ENCODE measurements around the gene KCNJ6.

KCNJ6 gene

GRCh38 chr21:37877171-37877570 lies 39.1 kb downstream of the KCNJ6 start:
- DNase-seq (ENCODE audit: low read depth), result peak; percentile 78

GRCh38 chr21:37876561-37876960 lies 39.7 kb downstream of the KCNJ6 start:
- no peak for TF ChIP-seq CTCF (conservative IDR thresholded peaks at IDR 0.05; ENCODE audit: low read depth, low read length)
- H3K4me3 ChIP-seq (ENCODE audit: low read depth, low read length), result no peak overlapping the region
- no peak for DNase-seq (ENCODE audit: low read depth)

More at GRCh38 chr21:37877171-37877570, 39.1 kb downstream of the KCNJ6 start:
- TF ChIP-seq CTCF (conservative IDR thresholded peaks at IDR 0.05; ENCODE audit: low read depth, low read length), result no peak
- no peak overlapping the region for H3K4me3 ChIP-seq (ENCODE audit: low read depth, low read length)

- TF ChIP-seq CTCF (conservative IDR thresholded peaks at IDR 0.05; ENCODE audit: low read depth, low read length), result no peak
- H3K4me3 ChIP-seq (ENCODE audit: low read depth, low read length), result no peak overlapping the region
- no peak for DNase-seq (ENCODE audit: low read depth)
These were observed 41.1 kb downstream of the KCNJ6 start for GRCh38 chr21:37874904-37875780.

GRCh38 chr21:37874481-37874880 lies 41.8 kb downstream of the KCNJ6 start:
- DNase-seq (ENCODE audit: low read depth), result no peak
- no peak for TF ChIP-seq CTCF (conservative IDR thresholded peaks at IDR 0.05; ENCODE audit: low read depth, low read length)
- no peak overlapping the region for H3K4me3 ChIP-seq (ENCODE audit: low read depth, low read length)

- peak; percentile 47 for TF ChIP-seq CTCF (conservative IDR thresholded peaks at IDR 0.05; ENCODE audit: low read depth, low read length)
- DNase-seq (ENCODE audit: low read depth), result peak; percentile 38
- H3K4me3 ChIP-seq (ENCODE audit: low read depth, low read length), result no peak overlapping the region
These were observed 42.6 kb downstream of the KCNJ6 start for GRCh38 chr21:37873655-37874054.

- no peak overlapping the region for H3K4me3 ChIP-seq (ENCODE audit: low read depth, low read length)
- peak; percentile 83 for DNase-seq (ENCODE audit: low read depth)
These were observed 45.0 kb downstream of the KCNJ6 start for GRCh38 chr21:37871121-37871862.

More at GRCh38 chr21:37871121-37871862, 45.0 kb downstream of the KCNJ6 start:
- no peak for TF ChIP-seq CTCF (conservative IDR thresholded peaks at IDR 0.05; ENCODE audit: low read depth, low read length)
